Psoas muscle (tissue), 8 donors: ENCODE measurements around the gene MACC1. TPM values are rescaled to one million over a fixed set of nuclear protein-coding genes. Genes with fewer than 3 reads are reported as not detected.
A peak's percentile ranks its signal among the peaks of the same experiment; 100 is the strongest.

Experiments used
- ATAC-seq, 4 donors: fragments of 200-7000 bp; cut with Tn5 transposase; one replicate each; pipeline ENCODE4 v1.9.1; 2020; ENCODE audit warnings: moderate library complexity in 3 of 4, mild to moderate bottlenecking in 2 of 4
- DNase-seq, 2 donors: peaks; one replicate each; pipeline ENCODE4 v3.0.0-alpha.2; 2020
- H3K27ac ChIP-seq: fragments of 200-600 bp; one replicate; pipeline ENCODE4 v1.8.0; 2022
- H3K27me3 ChIP-seq, 3 donors: fragments of 200-600 bp in 1 of 3; one replicate each; pipeline versions ENCODE4 v1.6.1 to v1.8.0; 2013 to 2022; ENCODE audit warnings: low read length in 2 of 3, mild to moderate bottlenecking in 2 of 3, moderate library complexity in 1 of 3; ENCODE audit not compliant: insufficient read depth in 3 of 3
- H3K36me3 ChIP-seq, 2 donors: fragments of 200-600 bp in 1 of 2; one replicate each; pipeline versions ENCODE4 v1.6.1 to v1.8.0; 2013 to 2022; ENCODE audit warnings: low read depth in 1 of 2, mild to moderate bottlenecking in 1 of 2, moderate library complexity in 1 of 2; ENCODE audit not compliant: insufficient read depth in 1 of 2
- H3K4me1 ChIP-seq: fragments of 200-600 bp; one replicate; pipeline ENCODE4 v1.8.0; 2022
- H3K4me3 ChIP-seq: fragments of 200-600 bp; one replicate; pipeline ENCODE4 v1.8.0; 2022; ENCODE audit warnings: mild to moderate bottlenecking
- H3K9me3 ChIP-seq: fragments of 200-600 bp; one replicate; pipeline ENCODE4 v1.8.0; 2022
- CTCF ChIP-seq: fragments of 200-600 bp; IDR thresholded peaks from one replicate; pipeline ENCODE4 v1.8.0; 2022; ENCODE audit warnings: antibody characterized with exemption
- WGBS, 3 donors: extraction: QIAGEN DNeasy Blood & Tissue Kit; methylation state at CpG; one replicate each; pipeline versions ENCODE4 v1.1.6 to v1.1.7; 2013; 5-methylcytosine and 5-hydroxymethylcytosine counted together
- intact Hi-C, 2 donors: fragments of 100-400 bp; cut with DNase I; formaldehyde crosslinking; loops; one replicate each; pipeline versions ENCODE4 v1.11.0 to v1.14.2; 2022
- polyA plus RNA-seq, 3 donors: library from polyadenylated mRNA; stranded (reverse); fragments of 200-250 nt; gene quantifications; one replicate each; pipeline ENCODE4 v1.2.3, GENCODE V29; 2013
- total RNA-seq, 4 donors: library from RNA; stranded (reverse); fragmentation: NEBNext Ultra II Directional in 2 of 4; extraction: Animal tissue kit (Norgen Biotek cat#: 25700) in 2 of 4; gene quantifications; one replicate each; pipeline versions ENCODE4 v1.2.1 to v1.2.4, GENCODE V29; 2021 to 2023
- donor health status: healthy with polysubstance abuse.
- donor health status: DM: no; HTN: no; CAD: no; lungs with moderate emphysema.
- donor health status: Bipolar disorder and iron deficiency.
- donor health status: healthy.
- donor health status: DM: yes; HTN: yes; CAD: no.
- donor health status: DM: no; HTN: no; CAD: no.
- donor health status: DM: no; HTN: no; CAD: no.
- donor health status: DM: yes; HTN: yes; CAD: no.

The MACC1 gene
- total and polyA plus RNA-seq, 7 donors, result under 0.01 to 0.04 TPM; not detected in 5

- no peak for TF ChIP-seq CTCF
- H3K27ac ChIP-seq, result no peak overlapping the region
- DNase-seq (no peak), ATAC-seq (no peak)
- no peak overlapping the region for H3K4me3 ChIP-seq
- H3K9me3 ChIP-seq, result no peaks in the 10 kb centered on the region
- no peaks in the 10 kb centered on the region for H3K4me1 ChIP-seq
- no peaks in the 10 kb centered on the region for H3K27me3 ChIP-seq
- 100% methylated on average over 1 of the region's 1 CpG for WGBS, 3 donors
- H3K36me3 ChIP-seq, result no peaks in the 10 kb centered on the region
- intact Hi-C loops, result no loop called here
Observed at GRCh38 chr7:20232848-20233247, 15.7 kb upstream of the MACC1 start.

DNA sequence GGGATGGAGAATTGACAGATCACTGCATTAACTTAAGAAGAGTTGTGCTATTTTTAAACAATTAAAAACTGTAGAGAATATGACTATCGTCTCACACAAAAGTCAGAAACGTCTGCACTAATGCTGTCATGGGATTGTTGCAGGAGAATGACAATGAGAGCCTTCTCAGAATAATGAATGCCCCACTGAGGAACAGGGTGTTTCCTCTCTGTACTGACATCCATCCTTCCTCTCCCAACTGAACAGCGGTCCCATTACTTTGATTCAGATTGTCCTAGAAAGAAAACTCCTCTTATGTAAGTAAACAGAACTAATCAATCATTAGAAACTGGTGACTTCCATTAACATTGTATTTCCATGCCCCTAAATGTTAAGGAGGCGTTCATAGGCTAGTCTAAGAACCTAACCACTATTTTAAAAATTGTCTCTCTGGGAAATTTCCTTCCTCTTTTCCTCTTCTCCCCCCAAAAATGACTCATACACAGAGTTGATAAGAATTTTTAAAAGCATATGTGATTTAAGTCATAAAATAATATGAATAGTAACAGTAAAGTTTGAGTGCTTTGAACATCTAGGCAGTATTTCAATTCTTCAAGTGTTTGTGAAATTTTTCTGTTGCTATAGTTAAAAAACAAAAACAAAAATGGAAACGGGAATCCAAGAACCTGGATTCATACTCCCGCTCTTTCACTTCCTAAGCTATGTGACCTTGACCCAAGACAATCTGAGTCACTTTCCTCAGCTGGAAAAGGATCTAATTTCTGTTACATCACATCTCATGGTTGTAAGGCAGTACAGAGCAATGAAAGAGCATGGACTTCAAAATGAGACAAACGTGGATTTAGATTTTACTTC, 12.7 kb upstream of the MACC1 start:
- TF ChIP-seq CTCF, result no peak
- intact Hi-C loops, result no loop called here
- ATAC-seq (peak in 1 of 4 donors; percentile 59), DNase-seq (no peak)
- no peaks in the 10 kb centered on the region for H3K4me1 ChIP-seq
- H3K27me3 ChIP-seq, result no peaks in the 10 kb centered on the region
- no peaks in the 10 kb centered on the region for H3K9me3 ChIP-seq
- WGBS, 3 donors, result 39 to 45% (median 42%) methylated on average over 7 of the region's 7 CpGs
- H3K36me3 ChIP-seq, result no peaks in the 10 kb centered on the region
- H3K27ac ChIP-seq, result no peak overlapping the region
- no peak overlapping the region for H3K4me3 ChIP-seq

DNA sequence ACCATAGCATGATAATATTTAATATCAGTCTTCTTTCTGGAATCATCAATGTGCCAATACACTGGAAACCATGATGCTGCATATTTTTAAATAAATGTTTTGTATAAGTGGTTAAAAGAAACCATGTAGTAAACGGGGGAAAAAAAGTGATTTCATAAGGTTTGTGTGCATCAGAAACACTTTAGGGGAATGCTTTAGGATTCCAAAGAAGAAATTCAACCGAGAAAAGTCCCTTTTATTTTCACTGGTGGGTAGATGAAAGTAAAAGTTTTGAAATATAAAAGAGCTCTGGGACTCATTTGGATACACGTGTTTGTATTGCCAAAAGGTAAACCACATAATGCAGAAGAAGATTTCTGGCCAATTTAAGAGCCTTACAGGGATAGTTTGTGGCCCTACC, 11.9 kb upstream of the MACC1 start:
- Histone ChIP-seq H3K4me1 (no peaks in the 10 kb centered on the region), H3K27me3 (no peaks in the 10 kb centered on the region), H3K4me3 (no peak overlapping the region), H3K9me3 (no peaks in the 10 kb centered on the region), H3K36me3 (no peaks in the 10 kb centered on the region), H3K27ac (no peak overlapping the region)
- no peak for ATAC-seq
- no peak for DNase-seq
- no peak for TF ChIP-seq CTCF
- intact Hi-C loops, result no loop called here
- 73 to 77% (median 73%) methylated on average over 3 of the region's 3 CpGs for WGBS, 3 donors

- ATAC-seq (no peak), DNase-seq (no peak)
- intact Hi-C loops, result no loop called here
- Histone ChIP-seq H3K36me3 (no peaks in the 10 kb centered on the region), H3K4me1 (no peaks in the 10 kb centered on the region), H3K4me3 (no peak overlapping the region), H3K27me3 (no peaks in the 10 kb centered on the region), H3K27ac (no peak overlapping the region), H3K9me3 (no peaks in the 10 kb centered on the region)
- no peak for TF ChIP-seq CTCF
Observed at GRCh38 chr7:20228654-20229053, 11.5 kb upstream of the MACC1 start.
